Measurements from ENCODE around the gene NR6A1. TPM values are rescaled to one million over a fixed set of nuclear protein-coding genes. Genes with fewer than 3 reads are reported as not detected.

The NR6A1 gene
- total and polyA plus RNA-seq, 2 experiments from 2014 or later: 0.16 TPM; not detected in 1

- Histone ChIP-seq H3K36me3 (ENCODE audit: low read depth) (no peaks in the 10 kb centered on the region), H3K27ac (no peak overlapping the region), H3K27me3 (replicated peaks; ENCODE audit: insufficient read depth) (peaks cover 34% of the 10 kb centered on the region), H3K4me2 (ENCODE audit: unreplicated experiment) (peak overlapping the region; percentile 89), H3K4me1 (ENCODE audit: insufficient read depth) (peaks cover 3% of the 10 kb centered on the region; the same call in 1 of the 2 replicates), H3K79me2 (ENCODE audit: insufficient read depth) (no peaks in the 10 kb centered on the region), H3K9ac (peak overlapping the region; percentile 74), H3K9me3 (ENCODE audit: low read depth) (no peaks in the 10 kb centered on the region), H2AFZ (peak overlapping the region; percentile 90), H4K20me1 (ENCODE audit: insufficient read depth) (no peaks in the 10 kb centered on the region), H3K9me2 (ENCODE audit: insufficient read depth) (no peaks in the 10 kb centered on the region), H3K4me3 (peak overlapping the region; percentile 79), H3F3A (ENCODE audit: insufficient read depth) (no peaks in the 10 kb centered on the region; the same call in 1 of the 2 replicates)
- in situ Hi-C loops (cut with MboI): loop anchor here (5.0 kb wide), 1 partner anchor 80 kb away; the partner anchor contains the start of gene WDR38
- no peak for TF ChIP-seq EZH2 (IDR thresholded peaks at IDR 0.05; ENCODE audit: insufficient read depth, poor library complexity, severe bottlenecking)
- TF ChIP-seq EZH2phosphoT487 (IDR thresholded peaks at IDR 0.05; ENCODE audit: insufficient read depth, low read depth): no peak
- 17 to 19% methylated on average over 36 to 39 of the region's 39 CpGs for WGBS, 2 experiments (ENCODE audit: low coverage in 1 of 2, low lambda C conversion rate in 2 of 2, missing lambda C conversion rate in 2 of 2)
- peak; percentile 78 for DNase-seq
Measured at GRCh38 chr9:124771867-124772679, 962 bp upstream of the NR6A1 start.

- Histone ChIP-seq H3K9ac (peak overlapping the region; percentile 74; the same call in 1 of the 2 replicates), H3F3A (ENCODE audit: insufficient read depth) (no peaks in the 10 kb centered on the region; the same call in 1 of the 2 replicates), H3K4me3 (peak overlapping the region; percentile 79), H3K9me3 (ENCODE audit: low read depth) (no peaks in the 10 kb centered on the region), H3K79me2 (ENCODE audit: insufficient read depth) (no peaks in the 10 kb centered on the region), H4K20me1 (ENCODE audit: insufficient read depth) (no peaks in the 10 kb centered on the region), H3K27ac (no peak overlapping the region), H3K36me3 (ENCODE audit: low read depth) (no peaks in the 10 kb centered on the region), H3K4me2 (ENCODE audit: unreplicated experiment) (peak overlapping the region; percentile 89), H3K4me1 (ENCODE audit: insufficient read depth) (no peaks in the 10 kb centered on the region), H3K9me2 (ENCODE audit: insufficient read depth) (no peaks in the 10 kb centered on the region), H2AFZ (peak overlapping the region; percentile 90), H3K27me3 (replicated peaks; ENCODE audit: insufficient read depth) (peaks cover 50% of the 10 kb centered on the region)
- in situ Hi-C loops (cut with MboI): loop anchor here (5.0 kb wide), 1 partner anchor 82 kb away; the partner anchor contains the start of gene WDR38
- no peak for DNase-seq
- 5 to 8% methylated on average over 14 to 41 of the region's 43 CpGs for WGBS, 2 experiments (ENCODE audit: low coverage in 1 of 2, low lambda C conversion rate in 2 of 2, missing lambda C conversion rate in 2 of 2)
- TF ChIP-seq EZH2 (IDR thresholded peaks at IDR 0.05; ENCODE audit: insufficient read depth, poor library complexity, severe bottlenecking) (no peak), EZH2phosphoT487 (IDR thresholded peaks at IDR 0.05; ENCODE audit: insufficient read depth, low read depth) (no peak)
Measured at GRCh38 chr9:124770359-124771020, 621 bp downstream of the NR6A1 start.

- TF ChIP-seq EZH2phosphoT487 (IDR thresholded peaks at IDR 0.05; ENCODE audit: insufficient read depth, low read depth): peak; percentile 8; the same call in 1 of the 2 replicates
- peak; percentile 97 for TF ChIP-seq EZH2 (IDR thresholded peaks at IDR 0.05; ENCODE audit: insufficient read depth, poor library complexity, severe bottlenecking)
- H3K36me3 ChIP-seq (ENCODE audit: low read depth): no peaks in the 10 kb centered on the region
- peak overlapping the region; percentile 15; the same call in 1 of the 2 replicates for H3K4me3 ChIP-seq
- no peaks in the 10 kb centered on the region for H3K9me3 ChIP-seq (ENCODE audit: low read depth)
- no peak overlapping the region for H3K27ac ChIP-seq
- peaks cover 56% of the 10 kb centered on the region for H3K27me3 ChIP-seq (replicated peaks; ENCODE audit: insufficient read depth)
- H4K20me1 ChIP-seq (ENCODE audit: insufficient read depth): no peaks in the 10 kb centered on the region
- DNase-seq: no peak
- no peak overlapping the region for H2AFZ ChIP-seq
- no peak overlapping the region for H3K4me2 ChIP-seq (ENCODE audit: unreplicated experiment)
- WGBS, 2 experiments (ENCODE audit: low coverage in 1 of 2, low lambda C conversion rate in 2 of 2, missing lambda C conversion rate in 2 of 2): 6 to 8% methylated on average over 39 to 56 of the region's 56 CpGs
- H3K9ac ChIP-seq: no peak overlapping the region
- H3F3A ChIP-seq (ENCODE audit: insufficient read depth): no peaks in the 10 kb centered on the region; the same call in 1 of the 2 replicates
- no peaks in the 10 kb centered on the region for H3K79me2 ChIP-seq (ENCODE audit: insufficient read depth)
- no peaks in the 10 kb centered on the region for H3K9me2 ChIP-seq (ENCODE audit: insufficient read depth)
- in situ Hi-C loops (cut with MboI): loop anchor here (5.0 kb wide), 1 partner anchor 83 kb away; the partner anchor contains the start of gene WDR38
- H3K4me1 ChIP-seq (ENCODE audit: insufficient read depth): no peaks in the 10 kb centered on the region
Measured at GRCh38 chr9:124769549-124770358, 1.4 kb downstream of the NR6A1 start.
